Stimulated activated CD8-positive, alpha-beta memory T cell treated with anti-CD3 and anti-CD28 coated beads, Interleukin-15, amount 100 ng/mL, for 4 hours (primary cell): ENCODE results near the gene RAVER1.

Experiments used
- DNase-seq, 2 donors: peaks; one replicate each; pipeline ENCODE4 v3.0.0-alpha.2; 2020; ENCODE audit warnings: low read depth in 2 of 2

RAVER1 gene

GRCh38 chr19:10270616-10271394 is 62.5 kb downstream of the RAVER1 start, which contains the start of gene ICAM1:
Gene ICAM1 (plus strand): TSS chr19:10271120. CDS start chr19:10271160, 40 bp downstream.
- DNase-seq, result peak; percentile 58 to 68

DNA sequence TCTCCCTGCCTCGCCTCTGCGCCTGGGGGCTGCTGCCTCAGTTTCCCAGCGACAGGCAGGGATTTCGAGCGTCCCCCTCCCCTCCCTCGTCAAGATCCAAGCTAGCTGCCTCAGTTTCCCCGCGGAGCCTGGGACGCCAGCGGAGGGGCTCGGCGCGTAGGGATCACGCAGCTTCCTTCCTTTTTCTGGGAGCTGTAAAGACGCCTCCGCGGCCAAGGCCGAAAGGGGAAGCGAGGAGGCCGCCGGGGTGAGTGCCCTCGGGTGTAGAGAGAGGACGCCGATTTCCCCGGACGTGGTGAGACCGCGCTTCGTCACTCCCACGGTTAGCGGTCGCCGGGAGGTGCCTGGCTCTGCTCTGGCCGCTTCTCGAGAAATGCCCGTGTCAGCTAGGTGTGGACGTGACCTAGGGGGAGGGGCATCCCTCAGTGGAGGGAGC is 63.1 kb downstream of the RAVER1 start:
- peak; percentile 60 for DNase-seq

GRCh38 chr19:10269333-10270179 is 63.8 kb downstream of the RAVER1 start:
- DNase-seq, result peak; percentile 71

DNA sequence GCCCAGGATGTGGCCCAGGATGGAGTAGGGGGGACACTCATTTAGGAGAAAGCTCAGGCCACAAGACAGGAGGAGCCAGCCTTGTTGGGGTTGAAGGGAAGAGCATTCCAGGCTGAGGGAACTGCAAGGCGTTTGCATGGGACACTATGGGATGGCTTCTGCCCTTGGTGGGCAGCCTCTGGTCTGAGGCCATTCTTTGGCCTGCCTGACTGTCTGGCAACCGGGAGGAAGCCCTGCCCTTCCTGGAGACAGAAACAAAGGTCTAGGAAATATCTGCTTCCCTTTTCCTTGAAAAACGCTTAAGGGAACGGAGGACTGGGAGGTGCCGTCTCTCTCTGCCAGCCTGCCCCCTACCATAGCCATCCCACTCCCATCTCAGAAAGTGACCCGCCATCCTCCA is 65.3 kb downstream of the RAVER1 start:
- DNase-seq, result no peak

- no peak for DNase-seq
Observed at GRCh38 chr19:10266706-10267105, 66.6 kb downstream of the RAVER1 start.
